Trophoblast cell (in vitro differentiated cells and primary cell): ENCODE data around the gene ACTG1.
A peak's percentile ranks its signal among the peaks of the same experiment; 100 is the strongest.

ENCODE experiments used
- DNase-seq, 2 donors: peaks; one replicate each; pipeline ENCODE4 v3.0.0-alpha.2; 2016
- H2AFZ ChIP-seq: 2 replicates; pipeline ENCODE4 v1.6.1; 2013; ENCODE audit warnings: low read length, moderate library complexity, mild to moderate bottlenecking; ENCODE audit not compliant: insufficient read depth, poor library complexity
- H2AK5ac ChIP-seq: 2 replicates; pipeline ENCODE4 v1.6.1; 2013; ENCODE audit warnings: mild to moderate bottlenecking, low read length
- H2BK120ac ChIP-seq: 2 replicates; pipeline ENCODE4 v1.6.1; 2013; ENCODE audit warnings: low read length, mild to moderate bottlenecking, moderate library complexity; ENCODE audit not compliant: insufficient read depth, poor library complexity
- H2BK12ac ChIP-seq: 2 replicates; pipeline ENCODE4 v1.6.1; 2013; ENCODE audit warnings: mild to moderate bottlenecking, low read length, moderate library complexity
- H2BK5ac ChIP-seq: 2 replicates; pipeline ENCODE4 v1.6.1; 2013; ENCODE audit warnings: low read length, low read depth, moderate library complexity, mild to moderate bottlenecking; ENCODE audit not compliant: poor library complexity
- H3K14ac ChIP-seq: 2 replicates; pipeline ENCODE4 v1.6.1; 2013; ENCODE audit warnings: mild to moderate bottlenecking, low read length
- H3K18ac ChIP-seq: 2 replicates; pipeline ENCODE4 v1.6.1; 2013; ENCODE audit warnings: mild to moderate bottlenecking, low read length
- H3K23ac ChIP-seq: 2 replicates; pipeline ENCODE4 v1.6.1; 2013; ENCODE audit warnings: low read length
- H3K27ac ChIP-seq: 2 replicates; pipeline ENCODE4 v1.5.1; 2013; ENCODE audit warnings: low read depth, mild to moderate bottlenecking, inconsistent platforms, low read length, moderate library complexity
- H3K27me3 ChIP-seq: 2 replicates; pipeline ENCODE4 v1.6.1; 2013; ENCODE audit warnings: inconsistent platforms, mild to moderate bottlenecking, low read length, moderate library complexity; ENCODE audit not compliant: insufficient read depth
- H3K36me3 ChIP-seq, 2 experiments: 1 replicate in 1 of 2; 2 replicates in 1 of 2; pipeline ENCODE4 v1.6.1; 2013; ENCODE audit warnings: low read length in 2 of 2, mild to moderate bottlenecking in 2 of 2, moderate library complexity in 1 of 2; ENCODE audit not compliant: insufficient read depth in 2 of 2, control insufficient read depth in 1 of 2
- H3K4ac ChIP-seq: 2 replicates; pipeline ENCODE4 v1.6.1; 2013; ENCODE audit warnings: low read depth, mild to moderate bottlenecking, low read length, moderate library complexity
- H3K4me1 ChIP-seq, 2 experiments: 1 replicate in 1 of 2; 2 replicates in 1 of 2; pipeline ENCODE4 v1.6.1; 2013; ENCODE audit warnings: low read length in 2 of 2, mild to moderate bottlenecking in 2 of 2, moderate library complexity in 1 of 2; ENCODE audit not compliant: insufficient read depth in 2 of 2, control insufficient read depth in 1 of 2
- H3K4me2 ChIP-seq: 2 replicates; pipeline ENCODE4 v1.6.1; 2013; ENCODE audit warnings: inconsistent platforms, mild to moderate bottlenecking, low read length, moderate library complexity
- H3K4me3 ChIP-seq: 2 replicates; pipeline ENCODE4 v1.5.1; 2013; ENCODE audit warnings: mild to moderate bottlenecking, low read depth, low read length, inconsistent platforms
- H3K79me1 ChIP-seq: one replicate; pipeline ENCODE4 v1.6.1; 2013; ENCODE audit warnings: low read length
- H3K79me2 ChIP-seq: 2 replicates; pipeline ENCODE4 v1.6.1; 2013; ENCODE audit warnings: low read length, mild to moderate bottlenecking; ENCODE audit not compliant: control insufficient read depth, insufficient read depth, poor library complexity
- H3K9ac ChIP-seq: 2 replicates; pipeline ENCODE4 v1.6.1; 2013; ENCODE audit warnings: mild to moderate bottlenecking, low read length
- H3K9me3 ChIP-seq: 2 replicates; pipeline ENCODE4 v1.6.1; 2013; ENCODE audit warnings: low read depth, mild to moderate bottlenecking, control low read depth, inconsistent platforms, low read length; ENCODE audit not compliant: insufficient read depth
- H4K12ac ChIP-seq: 2 replicates; pipeline ENCODE4 v1.6.1; 2013; ENCODE audit warnings: low read depth, mild to moderate bottlenecking, low read length, moderate library complexity
- H4K8ac ChIP-seq: 2 replicates; pipeline ENCODE4 v1.6.1; 2013; ENCODE audit warnings: low read depth, mild to moderate bottlenecking, low read length, moderate library complexity
- H4K91ac ChIP-seq: one replicate; pipeline ENCODE4 v1.6.1; 2013; ENCODE audit warnings: low read depth, mild to moderate bottlenecking, low read length, moderate library complexity
- WGBS: extraction: QIAGEN DNeasy Blood & Tissue Kit; methylation state at CpG from one replicate; pipeline ENCODE4 v1.1.7; 2013; ENCODE audit warnings: missing lambda C conversion rate; ENCODE audit not compliant: insufficient read length, insufficient coverage; ENCODE audit errors: extremely low coverage; 5-methylcytosine and 5-hydroxymethylcytosine counted together

Gene ACTG1

DNA sequence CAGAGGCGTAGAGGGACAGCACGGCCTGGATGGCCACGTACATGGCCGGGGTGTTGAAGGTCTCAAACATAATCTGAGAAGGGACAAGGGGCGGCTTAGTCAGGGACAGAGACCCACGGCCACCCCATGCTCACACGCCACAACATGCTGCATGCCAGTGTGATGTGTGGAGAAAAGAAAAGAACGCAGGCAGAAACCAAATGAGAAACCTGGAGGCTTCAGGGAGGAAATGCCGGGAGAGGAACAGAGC lies 1.1 kb downstream of the ACTG1 start:
- H3K9ac ChIP-seq, result peak overlapping the region; percentile 90
- no CpG with 5 or more reads among the region's 9 CpGs for WGBS

GRCh38 chr17:81510785-81511553 lies 1.6 kb downstream of the ACTG1 start:
- Histone ChIP-seq H3K27ac (no peak overlapping the region), H2BK5ac (no peak overlapping the region), H3K4me3 (peak overlapping the region; percentile 94), H3K18ac (no peak overlapping the region), H3K79me1 (peaks cover 29% of the 10 kb centered on the region), H3K27me3 (no peaks in the 10 kb centered on the region), H4K12ac (no peak overlapping the region), H4K8ac (no peak overlapping the region), H3K4me1 (peaks cover 10 to 11% of the 10 kb centered on the region in 2 experiments), H4K91ac (no peak overlapping the region), H2BK120ac (no peak overlapping the region), H3K14ac (no peak overlapping the region), H2AK5ac (no peak overlapping the region), H3K79me2 (peaks cover 45% of the 10 kb centered on the region), H3K4ac (peak overlapping the region; percentile 82), H3K36me3 (peaks cover 30 to 38% of the 10 kb centered on the region in 2 experiments), H3K9ac (peak overlapping the region; percentile 90), H3K23ac (no peak overlapping the region), H3K9me3 (peaks cover 8% of the 10 kb centered on the region), H3K4me2 (peak overlapping the region; percentile 70), H2BK12ac (no peak overlapping the region), H2AFZ (no peak overlapping the region)
- peak in 1 of 2 donors; percentile 24 for DNase-seq
- WGBS, result no CpG with 5 or more reads among the region's 48 CpGs

More for the DNA sequence above, 1.1 kb downstream of the ACTG1 start:
- Histone ChIP-seq H4K91ac (no peak overlapping the region), H2AK5ac (no peak overlapping the region), H3K36me3 (peaks cover 30 to 38% of the 10 kb centered on the region in 2 experiments), H3K4me2 (peak overlapping the region; percentile 70), H4K12ac (no peak overlapping the region), H3K23ac (no peak overlapping the region), H3K79me2 (peaks cover 48% of the 10 kb centered on the region), H4K8ac (no peak overlapping the region), H2BK12ac (no peak overlapping the region), H2AFZ (no peak overlapping the region), H3K27ac (no peak overlapping the region), H3K4me3 (peak overlapping the region; percentile 94), H3K79me1 (peaks cover 32% of the 10 kb centered on the region), H3K4ac (peak overlapping the region; percentile 82), H2BK120ac (no peak overlapping the region), H3K14ac (no peak overlapping the region), H3K4me1 (peaks cover 13 to 15% of the 10 kb centered on the region in 2 experiments), H3K9me3 (peaks cover 8% of the 10 kb centered on the region), H3K27me3 (no peaks in the 10 kb centered on the region), H2BK5ac (no peak overlapping the region), H3K18ac (no peak overlapping the region)
- DNase-seq, result no peak

DNA sequence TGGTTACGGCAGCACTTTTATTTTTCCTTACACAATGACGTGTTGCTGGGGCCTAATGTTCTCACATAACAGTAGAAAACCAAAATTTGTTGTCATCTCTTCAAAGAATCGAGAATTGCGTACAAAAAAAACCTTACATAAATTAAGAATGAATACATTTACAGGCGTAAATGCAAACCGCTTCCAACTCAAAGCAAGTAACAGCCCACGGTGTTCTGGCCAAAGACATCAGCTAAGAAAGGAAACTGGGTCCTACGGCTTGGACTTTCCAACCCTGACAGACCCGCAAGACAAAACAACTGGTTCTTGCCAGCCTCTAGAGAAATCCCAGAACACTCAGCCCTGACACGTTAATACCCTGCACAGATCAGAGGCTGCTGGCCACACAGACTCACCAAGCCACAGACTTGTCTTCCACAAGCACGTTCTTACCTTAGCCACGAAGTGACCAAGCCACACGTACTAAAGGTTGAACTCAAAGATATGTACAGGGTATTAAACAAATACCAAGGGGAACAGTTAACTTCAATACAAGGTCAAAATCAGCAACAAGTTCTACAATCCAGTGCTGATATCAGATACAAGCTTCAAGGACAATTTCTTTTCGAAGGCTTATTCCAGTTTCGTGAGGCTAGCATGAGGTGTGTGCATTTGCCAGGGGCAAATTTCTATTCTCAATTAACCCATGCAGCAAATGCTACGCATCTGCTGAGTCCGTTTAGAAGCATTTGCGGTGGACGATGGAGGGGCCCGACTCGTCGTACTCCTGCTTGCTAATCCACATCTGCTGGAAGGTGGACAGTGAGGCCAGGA lies 2.4 kb downstream of the ACTG1 start:
- Histone ChIP-seq H3K79me1 (peaks cover 26% of the 10 kb centered on the region), H3K9ac (peak overlapping the region; percentile 90), H3K4me2 (peak overlapping the region; percentile 70), H2BK5ac (peak overlapping the region; percentile 22), H4K8ac (no peak overlapping the region), H4K12ac (no peak overlapping the region), H3K4ac (peak overlapping the region; percentile 82), H3K27me3 (no peaks in the 10 kb centered on the region), H3K36me3 (peaks cover 30 to 38% of the 10 kb centered on the region in 2 experiments), H3K27ac (peak overlapping the region; percentile 10), H2AFZ (no peak overlapping the region), H4K91ac (no peak overlapping the region), H3K14ac (no peak overlapping the region), H3K9me3 (peaks cover 8% of the 10 kb centered on the region), H3K18ac (no peak overlapping the region), H3K79me2 (peaks cover 42% of the 10 kb centered on the region), H3K23ac (no peak overlapping the region), H2BK120ac (no peak overlapping the region), H2AK5ac (no peak overlapping the region), H3K4me1 (peaks cover 3 to 6% of the 10 kb centered on the region in 2 experiments), H3K4me3 (peak overlapping the region; percentile 94), H2BK12ac (no peak overlapping the region)
- WGBS, result no CpG with 5 or more reads among the region's 22 CpGs
- DNase-seq, result peak in 1 of 2 donors; percentile 39

DNA sequence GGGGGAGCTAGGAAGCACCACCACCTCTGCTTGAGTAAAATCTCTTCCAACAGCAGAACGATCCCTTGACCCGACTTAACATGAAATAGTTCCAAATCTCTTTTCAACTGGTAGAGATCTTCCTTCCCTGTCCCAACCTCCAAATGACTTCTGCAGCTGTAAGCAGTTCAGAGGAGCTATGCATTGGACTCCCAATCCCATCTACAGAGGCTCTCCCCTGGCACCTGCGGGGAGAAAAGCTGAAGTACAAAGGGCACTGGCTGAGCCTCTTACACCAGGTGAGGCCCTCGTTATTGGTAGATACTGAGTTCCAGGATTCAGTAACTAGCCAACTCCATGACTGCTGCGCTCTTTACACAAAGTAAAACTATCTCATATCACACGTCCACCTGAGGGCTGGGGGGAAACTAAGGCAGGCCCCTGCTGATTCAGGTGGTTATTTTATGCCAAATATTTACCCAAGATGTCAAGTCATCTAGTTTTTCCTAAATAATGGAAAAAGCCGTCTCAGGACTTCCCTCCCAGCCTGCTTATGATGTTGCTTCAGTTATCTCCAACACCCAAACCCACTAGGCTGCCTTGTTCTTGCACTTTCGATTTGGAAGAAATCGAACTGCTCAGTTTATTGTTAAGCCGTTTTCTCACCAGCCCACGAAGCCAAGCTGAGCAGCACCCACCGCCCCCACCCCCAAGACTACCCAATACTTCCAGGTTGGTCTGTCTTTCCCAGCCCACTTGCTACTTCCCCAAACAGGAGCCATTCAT lies 3.2 kb downstream of the ACTG1 start:
- Histone ChIP-seq H3K4ac (peak overlapping the region; percentile 70), H3K18ac (no peak overlapping the region), H3K4me3 (peak overlapping the region; percentile 63), H3K27me3 (no peaks in the 10 kb centered on the region), H3K9me3 (peaks cover 8% of the 10 kb centered on the region), H3K27ac (peak overlapping the region; percentile 10), H3K4me2 (peak overlapping the region; percentile 70), H3K79me2 (peaks cover 39% of the 10 kb centered on the region), H3K4me1 (peaks cover 3 to 6% of the 10 kb centered on the region in 2 experiments), H4K91ac (no peak overlapping the region), H3K14ac (no peak overlapping the region), H2BK120ac (no peak overlapping the region), H4K12ac (no peak overlapping the region), H4K8ac (no peak overlapping the region), H2BK12ac (no peak overlapping the region), H3K79me1 (peaks cover 21% of the 10 kb centered on the region), H2AFZ (no peak overlapping the region), H3K9ac (peak overlapping the region; percentile 57), H3K36me3 (peaks cover 30 to 38% of the 10 kb centered on the region in 2 experiments), H3K23ac (no peak overlapping the region), H2AK5ac (no peak overlapping the region), H2BK5ac (peak overlapping the region; percentile 22)
- peak; percentile 48 to 63 for DNase-seq
- WGBS, result no CpG with 5 or more reads among the region's 12 CpGs
